GM21423 (cell line): Measurements from ENCODE around the gene ASB3.
"Not testable (repeated sequence)": the region's sequence is repeated elsewhere in the genome, so short reads cannot be mapped to it uniquely, and the experiment has no call there.

Source experiments
- ATAC-seq: cut with Tn5 transposase; IDR thresholded peaks from one replicate; pipeline ENCODE4 v1.9.1; 2021; ENCODE audit warnings: mild to moderate bottlenecking, moderate library complexity; ENCODE audit not compliant: unreplicated experiment

Gene ASB3

GRCh38 chr2:53667130-53667529 is 119.6 kb downstream of the ASB3 start:
- ATAC-seq = not testable (repeated sequence)

- ATAC-seq = no peak
Measured at GRCh38 chr2:53660886-53661285, 125.9 kb downstream of the ASB3 start.

- ATAC-seq = not testable (repeated sequence)
Measured at GRCh38 chr2:53658474-53658873, 128.3 kb downstream of the ASB3 start.

- no peak for ATAC-seq
Measured at GRCh38 chr2:53655256-53655655, 131.5 kb downstream of the ASB3 start.

- ATAC-seq = no peak
Measured at GRCh38 chr2:53654396-53654795, 132.4 kb downstream of the ASB3 start.

GRCh38 chr2:53652131-53652530 is 134.6 kb downstream of the ASB3 start:
- ATAC-seq = no peak

- ATAC-seq = no peak
Measured at GRCh38 chr2:53646788-53647187, 140.0 kb downstream of the ASB3 start.

GRCh38 chr2:53641290-53641689 is 145.5 kb downstream of the ASB3 start:
- no peak for ATAC-seq

GRCh38 chr2:53640466-53640865 is 146.3 kb downstream of the ASB3 start:
- no peak for ATAC-seq

GRCh38 chr2:53636596-53636995 is 150.2 kb downstream of the ASB3 start:
- ATAC-seq = no peak

GRCh38 chr2:53636109-53636508 is 150.6 kb downstream of the ASB3 start:
- ATAC-seq = no peak

GRCh38 chr2:53635694-53636093 is 151.1 kb downstream of the ASB3 start:
- no peak for ATAC-seq

GRCh38 chr2:53633441-53633840 is 153.3 kb downstream of the ASB3 start:
- ATAC-seq = no peak

- no peak for ATAC-seq
Measured at GRCh38 chr2:53632714-53633113, 154.0 kb downstream of the ASB3 start.

GRCh38 chr2:53632126-53632460 is 154.7 kb downstream of the ASB3 start:
- no peak for ATAC-seq

- no peak for ATAC-seq
Measured at GRCh38 chr2:53631313-53632125, 155.2 kb downstream of the ASB3 start.

- no peak for ATAC-seq
Measured at GRCh38 chr2:53630026-53630606, 156.6 kb downstream of the ASB3 start.

GRCh38 chr2:53629501-53629900 is 157.3 kb downstream of the ASB3 start:
- no peak for ATAC-seq

- no peak for ATAC-seq
Measured at GRCh38 chr2:53629001-53629400, 157.8 kb downstream of the ASB3 start.

GRCh38 chr2:53622141-53622540 is 164.6 kb downstream of the ASB3 start:
- no peak for ATAC-seq

GRCh38 chr2:53620981-53621380 is 165.8 kb downstream of the ASB3 start:
- ATAC-seq = no peak
